GM12878 (cell line): ENCODE data around the gene RNF38. TPM values are rescaled to one million over a fixed set of nuclear protein-coding genes. Genes with fewer than 3 reads are reported as not detected.

ENCODE experiments used
- ATAC-seq: fragments of 200-7000 bp; cut with Tn5 transposase; 3 replicates; pipeline ENCODE4 v1.9.1; 2020; ENCODE audit warnings: mild to moderate bottlenecking, moderate library complexity
- BruUV-seq: library from RNA; stranded (reverse); fragments of 400-500 nt; replicated peaks from 2 replicates; lab custom pipeline; 2021; lab: Mats Ljungman, UMichigan
- CTCF ChIA-PET: fragments of 300-600 bp; sonication (Branson Sonifier 250); formaldehyde crosslinking; extraction: SDS; loops from one replicate; lab custom pipeline; 2021; ENCODE audit warnings: inconsistent platforms; lab: Yijun Ruan, JAX
- POLR2A ChIA-PET: fragments of 350-600 bp; formaldehyde crosslinking; extraction: SDS; loops from one replicate; lab custom pipeline; 2021; ENCODE audit warnings: inconsistent platforms; lab: Charles Lee
- RAD21 ChIA-PET: fragments of 300-600 bp; sonication (Branson Sonifier 250); formaldehyde crosslinking; loops from one replicate; lab custom pipeline; 2023; ENCODE audit warnings: antibody characterized with exemption; ENCODE audit not compliant: unreplicated experiment; lab: Charles Lee
- SMC1A ChIA-PET: fragments of 300-600 bp; sonication (Branson Sonifier 250); formaldehyde crosslinking; loops from one replicate; lab custom pipeline; 2023; ENCODE audit not compliant: unreplicated experiment, uncharacterized antibody; lab: Charles Lee
- DNase-seq: peaks from one replicate; pipeline ENCODE4 v3.0.0-alpha.2; 2011; ENCODE audit warnings: low read depth, low spot score
- FAIRE-seq: peaks from 3 replicates; lab custom pipeline; 2011; peaks lifted over from hg19 to GRCh38; lab: Jason Lieb, UNC
- H2AFZ ChIP-seq: 2 replicates; pipeline ENCODE4 v1.6.0; 2011; ENCODE audit warnings: low read depth, low read length, control low read depth; ENCODE audit not compliant: control insufficient read depth
- H3K27ac ChIP-seq: 2 replicates; pipeline ENCODE4 v1.5.1; 2011; ENCODE audit warnings: control low read depth; ENCODE audit not compliant: control insufficient read depth, insufficient read depth
- H3K27me3 ChIP-seq, 2 experiments: replicated peaks in 1 of 2; 2 replicates each; pipeline versions ENCODE4 v1.6.0 to v1.6.1; 2011; ENCODE audit warnings: low read length in 1 of 2; ENCODE audit not compliant: control insufficient read depth in 2 of 2, insufficient read depth in 2 of 2
- H3K36me3 ChIP-seq, 2 experiments: 2 replicates each; pipeline ENCODE4 v1.5.1; 2011; ENCODE audit warnings: low read length in 1 of 2; ENCODE audit not compliant: control insufficient read depth in 2 of 2, insufficient read depth in 2 of 2
- H3K4me1 ChIP-seq: 2 replicates; pipeline ENCODE4 v1.6.1; 2011; ENCODE audit warnings: mild to moderate bottlenecking, low read length, moderate library complexity, mixed read lengths; ENCODE audit not compliant: control insufficient read depth, insufficient read depth
- H3K4me2 ChIP-seq: 2 replicates; pipeline ENCODE4 v1.6.0; 2011; ENCODE audit warnings: control low read depth; ENCODE audit not compliant: control insufficient read depth, insufficient read depth
- H3K4me3 ChIP-seq: fragments of 200-600 bp; sonication (generic); 2 replicates; pipeline ENCODE4 v1.5.1; 2016
- H3K79me2 ChIP-seq: 2 replicates; pipeline ENCODE4 v1.6.0; 2011; ENCODE audit warnings: low read length; ENCODE audit not compliant: control insufficient read depth, insufficient read depth
- H3K9ac ChIP-seq: 2 replicates; pipeline ENCODE4 v1.8.0; 2011; ENCODE audit warnings: low read length, control low read depth, mixed read lengths; ENCODE audit not compliant: control insufficient read depth, insufficient read depth
- H3K9me3 ChIP-seq: replicated peaks from 3 replicates; pipeline ENCODE4 v1.5.1; 2011; ENCODE audit warnings: mild to moderate bottlenecking, low read length; ENCODE audit not compliant: control insufficient read depth, insufficient read depth
- H4K20me1 ChIP-seq: 2 replicates; pipeline ENCODE4 v1.6.0; 2011; ENCODE audit not compliant: control insufficient read depth, insufficient read depth
- BCL3 ChIP-seq: IDR thresholded peaks from 2 replicates; pipeline ENCODE4 v1.6.1; 2011; ENCODE audit warnings: borderline replicate concordance, low read depth, mild to moderate bottlenecking, moderate library complexity, low read length; ENCODE audit not compliant: insufficient read depth, poor library complexity, severe bottlenecking
- HCFC1 ChIP-seq: fragments of 150-350 bp; IDR thresholded peaks from 2 replicates; pipeline ENCODE4 v1.6.1; 2014; ENCODE audit warnings: low read length
- IKZF1 ChIP-seq: fragments of 450-650 bp; conservative IDR thresholded peaks from 2 replicates; pipeline ENCODE4 v1.6.1; 2017; ENCODE audit warnings: antibody characterized with exemption, mild to moderate bottlenecking
- KDM1A ChIP-seq: fragments of 200-600 bp; sonication (generic); IDR thresholded peaks from 2 replicates; pipeline ENCODE4 v1.6.1; 2016; ENCODE audit warnings: borderline replicate concordance
- NFYA ChIP-seq: IDR thresholded peaks from 2 replicates; pipeline ENCODE4 v1.6.1; 2011; ENCODE audit warnings: low read depth, mild to moderate bottlenecking, low read length, improper control_type of control experiment, borderline replicate concordance
- RAD51 ChIP-seq: fragments of 450-650 bp; IDR thresholded peaks from 2 replicates; pipeline ENCODE4 v1.6.1; 2016; ENCODE audit warnings: moderate library complexity, mild to moderate bottlenecking, inconsistent platforms
- WGBS: methylation state at CpG from one replicate; pipeline ENCODE4 v1.1.6; 2016; ENCODE audit warnings: low lambda C conversion rate; ENCODE audit not compliant: insufficient replicate concordance, insufficient coverage; ENCODE audit errors: missing lambda C conversion rate; 5-methylcytosine and 5-hydroxymethylcytosine counted together
- in situ Hi-C: fragments of 300-500 bp; cut with MboI; formaldehyde crosslinking; loops from 9 replicates; pipeline ENCODE4 v1.14.3; 2018; ENCODE audit warnings: mixed read lengths
- intact Hi-C: fragments of 100-400 bp; cut with micrococcal nuclease; formaldehyde crosslinking; loops from one replicate; pipeline ENCODE4 v1.14.2; 2022; ENCODE audit not compliant: unreplicated experiment
- polyA plus RNA-seq, 11 experiments: library from polyadenylated mRNA; depleted of rRNA in 4 of 11; unstranded in 6 of 11; stranded (reverse) in 5 of 11; fragments of >200 nt; fragmentation: Nextera tagmentation in 4 of 11; fragmentation: Illumina TruSeq in 1 of 11; extraction: Ambion mirVana in 4 of 11; extraction: Trizol in 1 of 11; gene quantifications; 1 replicate in 1 of 11; 2 replicates in 10 of 11; pipeline versions ENCODE4 v1.2.1 to v1.2.3, GENCODE V29; 2011 to 2016; ENCODE audit warnings: inconsistent platforms in 2 of 11, missing spikeins in 2 of 11, low read depth in 1 of 11
- total RNA-seq, 4 experiments: library from RNA; depleted of rRNA in 3 of 4; stranded (reverse); fragments of >200 nt in 3 of 4; fragmentation: Illumina TruSeq in 1 of 4; extraction: Trizol in 1 of 4; gene quantifications; 2 replicates each; pipeline versions ENCODE4 v1.2.1 to v1.2.3, GENCODE V29; 2013 to 2021

The RNF38 gene
- total and polyA plus RNA-seq, 10 of the 15 experiments (the other 5 are each of a cell fraction or from before 2014, with no cell fraction given): 5.1 to 34.7 (median 12.7) TPM

GRCh38 chr9:36433386-36433785, 33.3 kb upstream of the RNF38 start:
- Histone ChIP-seq H3K27ac (no peak overlapping the region), H3K4me1 (no peaks in the 10 kb centered on the region), H3K27me3 (no peaks in the 10 kb centered on the region), H3K4me2 (no peak overlapping the region), H4K20me1 (no peaks in the 10 kb centered on the region), H3K9ac (no peak overlapping the region), H2AFZ (no peak overlapping the region), H3K4me3 (no peak overlapping the region), H3K9me3 (no peaks in the 10 kb centered on the region), H3K36me3 (no peaks in the 10 kb centered on the region; a peak in 1 of 4 replicates), H3K79me2 (peaks cover 3% of the 10 kb centered on the region)
- no peak for TF ChIP-seq HCFC1
- no peak for TF ChIP-seq IKZF1
- no peak for TF ChIP-seq KDM1A
- TF ChIP-seq RAD51: no peak
- FAIRE-seq: no peak
- WGBS: 100% methylated on average over 5 of the region's 6 CpGs
- ATAC-seq: no peak
- no peak for DNase-seq
- intact Hi-C loops: no loop called here
- CTCF ChIA-PET: no interaction called here
- in situ Hi-C loops: no loop called here
- POLR2A ChIA-PET: no interaction called here
- BruUV-seq: no TSS peak
- SMC1A ChIA-PET: no interaction called here
- RAD21 ChIA-PET: interaction anchor here (0.6 kb wide), 1 partner anchor 120 kb away, joined by 3 read pairs; no protein-coding TSS in a partner anchor

GRCh38 chr9:36431078-36431477, 31.0 kb upstream of the RNF38 start:
- ATAC-seq (no peak), FAIRE-seq (no peak), DNase-seq (no peak)
- ChIA-PET SMC1A (interaction anchor here (0.6 to 1.2 kb wide), 2 partner anchors 19 to 30 kb away, joined by 3 read pairs; no protein-coding TSS in a partner anchor), CTCF (interaction anchor here (0.6 to 1.9 kb wide), 3 partner anchors 24 to 125 kb away, joined by 3 to 7 read pairs (median 3); no protein-coding TSS in a partner anchor), POLR2A (no interaction called here), RAD21 (interaction anchor here (1.1 kb wide), 1 partner anchor 24 kb away, joined by 5 read pairs; no protein-coding TSS in a partner anchor)
- no peak overlapping the region for H3K27ac ChIP-seq
- H3K27me3 ChIP-seq: no peaks in the 10 kb centered on the region
- intact Hi-C loops (no loop called here), in situ Hi-C loops (no loop called here)
- no peak overlapping the region for H3K4me2 ChIP-seq
- H3K36me3 ChIP-seq: no peaks in the 10 kb centered on the region; a peak in 1 of 4 replicates
- WGBS: 64% methylated on average over 4 of the region's 4 CpGs
- H4K20me1 ChIP-seq: no peaks in the 10 kb centered on the region
- no peak overlapping the region for H3K4me3 ChIP-seq
- peaks cover 3% of the 10 kb centered on the region for H3K79me2 ChIP-seq
- H3K9me3 ChIP-seq: no peaks in the 10 kb centered on the region
- no TSS peak for BruUV-seq
- no peak overlapping the region for H3K9ac ChIP-seq
- no peak overlapping the region for H2AFZ ChIP-seq
- TF ChIP-seq BCL3 (peak; percentile 59), NFYA (no peak)
- no peaks in the 10 kb centered on the region for H3K4me1 ChIP-seq
